GM18526 (cell line): ENCODE results near the gene ZNF208.
"Not testable (repeated sequence)": the region's sequence is repeated elsewhere in the genome, so short reads cannot be mapped to it uniquely, and the experiment has no call there.

Source experiments
- POLR2A ChIP-seq: IDR thresholded peaks from 3 replicates; pipeline ENCODE4 v1.6.1; 2011; ENCODE audit not compliant: insufficient read length; ENCODE audit errors: extremely low read depth

The ZNF208 gene

DNA sequence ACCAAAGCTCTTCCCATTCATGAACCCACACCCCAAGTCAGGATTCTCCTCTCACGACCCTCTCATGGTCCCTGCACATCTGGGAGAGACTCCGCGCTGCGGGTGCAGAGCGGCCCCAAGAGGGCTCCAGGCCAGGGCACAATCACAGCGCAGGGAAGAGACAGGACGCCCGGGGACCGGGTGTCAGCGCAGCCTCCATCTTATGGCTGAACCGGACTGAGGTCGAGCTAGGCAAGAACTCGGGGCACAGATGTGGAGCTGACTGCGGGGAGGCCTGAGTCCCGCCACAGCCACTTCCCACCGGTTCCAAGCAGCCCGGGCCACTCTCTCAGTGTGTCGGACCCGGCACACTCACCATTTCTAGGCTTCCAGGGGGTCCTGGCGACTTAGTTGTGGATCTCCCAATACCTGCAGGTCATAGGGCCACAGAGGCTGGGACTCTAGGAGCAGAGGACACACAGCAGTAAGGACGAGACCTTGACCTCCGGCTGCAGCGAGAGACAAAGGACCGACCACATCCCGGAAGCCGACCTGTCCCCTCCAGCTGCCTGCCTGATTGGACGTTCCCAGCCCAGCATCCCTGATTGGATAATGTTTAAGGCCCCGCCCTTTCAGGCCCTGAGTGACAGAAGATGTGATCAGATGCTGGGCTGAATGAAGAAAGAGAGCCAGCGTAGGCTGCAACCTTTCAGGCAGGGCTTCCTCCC is at the start of gene ZNF208:
Gene ZNF208, minus strand, starts transcription at position 507 of the 707 bp plus-strand sequence. Its CDS starts 149 bp downstream, at position 358.
- TF ChIP-seq POLR2A = not testable (repeated sequence)

DNA sequence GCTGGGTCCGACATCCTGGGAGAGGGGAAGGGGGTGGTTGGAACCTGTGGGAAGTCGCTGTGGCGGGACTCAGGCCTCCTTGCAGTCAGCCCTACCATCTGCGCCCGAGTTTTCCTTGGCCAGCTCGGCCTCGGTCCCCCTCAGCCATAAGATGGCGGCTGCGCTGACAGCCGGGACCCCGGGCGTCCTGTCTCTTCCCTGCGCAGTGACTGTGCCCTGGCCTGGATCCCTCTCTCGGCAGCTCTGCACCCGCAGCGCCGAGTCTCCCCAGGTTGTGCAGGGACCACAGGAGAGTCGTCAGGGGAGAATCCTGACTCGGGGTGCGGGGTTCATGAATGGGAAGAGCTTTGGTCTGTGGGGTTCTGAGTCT is 41.9 kb upstream of the ZNF208 start:
- TF ChIP-seq POLR2A = no peak

DNA sequence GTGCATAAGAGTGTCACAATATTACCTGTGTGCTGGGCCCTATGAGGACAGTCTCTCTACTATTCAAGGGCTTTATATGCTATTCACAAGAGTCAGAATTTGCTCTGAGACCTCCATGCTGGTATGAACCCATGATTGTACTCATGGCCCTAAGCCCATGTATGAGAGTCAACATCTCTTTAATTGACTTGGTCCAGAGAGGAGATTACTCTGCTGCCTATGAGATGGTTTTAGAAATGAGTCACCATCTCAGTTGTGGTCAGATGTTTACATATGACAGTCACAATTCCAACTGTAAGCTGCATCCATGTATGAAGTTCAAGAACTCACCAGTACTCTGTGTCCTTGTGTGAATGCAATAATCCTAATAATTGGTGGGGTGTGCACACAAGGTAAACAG is 19.9 kb upstream of the ZNF208 start:
- no peak for TF ChIP-seq POLR2A

DNA sequence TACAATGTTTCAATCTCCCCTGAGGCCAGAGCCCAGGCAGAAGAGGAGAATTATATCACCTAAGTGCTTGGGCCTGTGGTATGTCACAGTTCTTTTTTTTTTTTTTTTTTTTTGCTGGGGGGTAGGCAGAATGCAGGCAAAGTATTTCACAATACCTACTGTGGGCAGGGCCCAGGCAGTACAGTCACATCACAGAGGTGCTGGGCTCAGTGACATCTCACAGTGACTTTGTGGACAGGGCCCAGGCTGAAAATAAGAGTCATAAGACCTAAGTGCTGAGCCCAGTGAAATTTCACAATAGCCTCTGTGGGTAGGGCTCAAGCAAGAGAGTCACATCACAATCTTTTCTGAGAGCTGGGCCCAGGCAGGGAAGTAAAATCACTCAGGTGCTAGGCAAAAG is 15.9 kb upstream of the ZNF208 start:
- no peak for TF ChIP-seq POLR2A

DNA sequence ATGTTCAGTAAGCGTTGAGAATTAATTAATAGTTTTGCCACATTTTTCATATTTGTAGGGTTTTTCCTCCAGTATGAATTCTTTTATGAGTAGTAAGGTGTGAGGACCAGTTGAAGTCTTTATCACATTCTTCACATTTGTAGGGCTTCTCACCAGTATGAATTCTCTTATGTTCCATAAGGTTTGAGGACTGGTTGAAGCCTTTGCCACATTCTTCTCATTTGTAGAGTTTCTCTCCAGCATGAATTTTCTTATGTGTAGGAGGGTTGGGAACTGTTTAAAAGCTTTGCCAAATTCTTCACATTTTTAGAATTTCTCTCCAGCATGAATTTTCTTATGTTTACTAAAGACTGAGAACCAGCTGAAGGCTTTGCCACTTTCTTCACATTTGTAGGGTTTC is 40.3 kb downstream of the ZNF208 start:
- no peak for TF ChIP-seq POLR2A

DNA sequence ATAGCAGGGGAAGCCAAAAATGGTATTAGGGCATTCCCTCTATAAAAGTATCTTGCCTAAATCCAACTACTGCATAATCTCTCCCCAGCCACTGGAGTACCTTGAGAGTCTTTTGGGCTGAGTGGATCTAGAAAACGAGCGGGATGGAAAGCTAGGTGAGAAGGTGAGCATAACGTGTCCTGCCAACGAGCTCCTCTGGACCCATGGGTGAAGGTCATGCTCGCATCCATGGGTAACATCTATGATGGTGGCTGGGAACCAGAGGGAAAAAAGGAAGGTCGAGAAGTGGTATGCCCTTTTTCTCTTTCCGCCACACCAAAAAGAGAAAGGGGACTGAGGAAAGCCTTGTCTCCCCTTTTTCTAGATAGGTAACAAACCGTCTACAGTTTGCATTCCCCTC is 63.0 kb downstream of the ZNF208 start:
- no peak for TF ChIP-seq POLR2A

DNA sequence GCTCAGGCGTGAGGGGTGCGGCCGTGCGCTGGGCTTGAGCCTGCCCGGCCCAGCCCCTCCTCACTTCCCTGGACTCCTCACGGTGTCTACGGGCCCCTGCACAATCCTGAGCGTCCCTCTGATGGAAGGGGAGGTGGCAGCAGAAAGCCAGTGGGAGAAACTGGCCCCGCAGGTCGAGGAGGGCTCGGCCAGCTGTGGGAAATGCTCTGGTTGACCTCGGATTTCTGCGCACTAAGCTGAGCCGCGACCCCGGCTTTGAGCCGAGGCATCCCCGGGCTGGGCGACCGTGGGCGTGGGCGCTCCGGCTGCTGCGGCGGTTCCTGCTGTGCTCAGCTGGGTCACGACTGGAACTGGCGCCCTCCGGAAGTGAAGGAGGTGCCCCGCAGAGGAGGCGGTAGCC is 70.1 kb downstream of the ZNF208 start:
- no peak for TF ChIP-seq POLR2A

DNA sequence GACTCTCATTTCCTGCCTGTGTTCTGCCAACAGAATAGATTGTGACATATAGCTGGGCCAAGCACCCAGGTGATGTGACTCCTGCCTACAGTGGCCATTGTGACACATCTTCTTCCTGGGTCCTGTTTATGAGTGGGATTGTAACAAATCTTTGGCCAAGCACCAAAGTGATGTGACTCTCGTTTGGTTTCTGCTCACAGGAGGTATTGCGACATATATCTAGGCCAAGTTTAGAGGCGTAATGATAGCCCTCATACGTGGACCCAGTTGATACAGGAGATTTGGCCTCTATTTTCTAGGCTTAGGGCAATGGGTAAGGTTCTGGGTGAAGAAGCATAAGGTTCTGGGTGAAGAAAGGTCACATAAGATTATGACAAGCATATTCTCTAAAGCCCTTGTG is 76.2 kb downstream of the ZNF208 start:
- TF ChIP-seq POLR2A = no peak

DNA sequence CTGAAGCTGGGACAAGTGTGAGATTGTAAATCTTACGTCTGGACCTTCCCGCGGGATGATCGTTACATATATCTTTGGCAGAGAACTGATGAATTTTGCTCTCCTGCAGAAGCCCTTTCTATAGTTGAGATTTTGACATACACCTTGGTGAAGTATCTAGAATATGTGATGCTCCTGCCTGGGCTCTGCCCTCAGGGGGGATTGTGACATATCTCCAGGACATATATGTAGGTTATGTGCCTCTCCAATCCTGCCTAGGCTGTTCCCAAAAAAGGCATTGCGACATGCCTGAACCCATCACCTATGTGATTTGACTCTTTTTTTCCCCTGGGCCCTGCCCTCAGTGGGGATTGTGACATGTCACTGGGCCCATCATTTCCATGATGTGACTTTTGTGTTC is 76.6 kb downstream of the ZNF208 start:
- TF ChIP-seq POLR2A = no peak

DNA sequence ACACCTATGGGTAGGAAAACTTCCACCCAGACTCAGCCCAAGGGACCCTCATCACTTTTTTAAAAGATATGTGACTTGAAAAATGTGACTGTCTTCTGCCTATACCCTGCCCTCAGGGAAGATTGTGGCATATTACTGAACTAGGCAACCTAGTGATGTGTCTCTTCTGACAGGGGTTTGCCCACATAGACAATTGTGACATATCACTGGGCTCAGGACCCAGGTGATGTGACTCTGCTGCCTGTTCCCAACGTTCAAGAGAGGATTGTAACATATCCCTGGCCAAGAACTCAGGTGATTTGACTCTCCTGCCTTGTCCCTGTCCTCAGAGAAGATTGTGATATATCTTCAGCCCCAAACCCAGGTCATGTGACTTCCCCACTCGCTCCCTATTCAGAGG is 88.5 kb downstream of the ZNF208 start:
- TF ChIP-seq POLR2A = no peak

DNA sequence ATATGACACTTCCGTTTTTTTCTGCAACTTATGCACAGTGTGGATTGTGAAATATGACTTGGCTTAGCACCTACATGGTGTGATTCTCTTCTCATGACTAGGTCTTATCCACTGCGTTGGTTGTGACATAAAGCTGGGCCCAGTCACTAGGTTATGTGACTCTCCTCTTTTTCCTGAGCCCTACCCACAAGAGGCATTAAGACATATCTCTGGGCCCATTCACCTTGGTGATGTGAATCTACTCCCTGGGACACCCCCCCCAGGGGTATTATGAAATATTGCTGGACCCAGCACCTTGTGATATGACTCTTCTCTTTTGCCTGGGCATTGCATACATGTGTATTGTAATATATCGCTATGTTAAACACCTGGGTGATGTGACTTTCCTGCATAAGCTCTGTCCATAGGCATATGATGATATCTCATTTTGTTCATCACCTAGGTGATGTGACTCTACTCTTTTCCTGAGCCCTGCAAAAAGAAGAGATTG is 89.0 kb downstream of the ZNF208 start:
- no peak for TF ChIP-seq POLR2A

DNA sequence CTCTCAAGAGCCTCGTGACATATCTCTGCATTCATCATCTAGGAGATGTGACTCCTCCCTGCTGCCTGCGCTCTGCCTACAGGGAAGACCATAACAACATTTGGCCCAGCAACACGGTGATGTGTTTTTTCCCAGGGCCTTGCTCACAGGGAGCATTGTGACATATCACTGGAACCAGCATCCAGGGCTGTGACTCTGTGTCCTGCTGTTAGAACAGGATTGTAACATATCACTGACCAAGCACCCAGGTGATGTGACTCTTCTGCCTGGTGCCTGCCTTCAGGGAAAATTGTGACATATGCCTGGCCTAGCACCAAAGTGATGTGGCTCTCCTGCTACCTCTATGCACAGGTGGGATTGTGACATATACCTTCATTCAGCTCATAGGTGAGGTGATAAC is 95.3 kb downstream of the ZNF208 start:
- TF ChIP-seq POLR2A = no peak

DNA sequence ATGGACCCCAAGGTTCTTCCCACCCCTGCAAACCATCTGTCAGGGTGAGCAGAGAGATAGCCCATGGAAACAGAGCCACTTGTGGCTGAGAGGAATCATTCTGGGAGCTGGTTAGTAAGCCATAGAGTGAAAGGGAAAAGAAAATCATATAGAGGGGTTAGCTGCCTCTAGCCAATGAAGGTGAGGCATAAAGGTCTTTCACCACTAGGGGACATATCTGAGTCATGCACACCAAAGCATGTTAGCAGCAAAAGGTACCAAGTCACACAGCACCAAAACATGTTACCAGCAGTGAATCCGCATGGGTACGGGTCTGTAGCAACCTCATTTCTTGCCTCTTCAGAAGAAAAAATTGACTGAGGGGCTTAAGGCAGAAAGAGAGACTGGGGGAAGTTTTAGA is 98.1 kb downstream of the ZNF208 start:
- TF ChIP-seq POLR2A = no peak

DNA sequence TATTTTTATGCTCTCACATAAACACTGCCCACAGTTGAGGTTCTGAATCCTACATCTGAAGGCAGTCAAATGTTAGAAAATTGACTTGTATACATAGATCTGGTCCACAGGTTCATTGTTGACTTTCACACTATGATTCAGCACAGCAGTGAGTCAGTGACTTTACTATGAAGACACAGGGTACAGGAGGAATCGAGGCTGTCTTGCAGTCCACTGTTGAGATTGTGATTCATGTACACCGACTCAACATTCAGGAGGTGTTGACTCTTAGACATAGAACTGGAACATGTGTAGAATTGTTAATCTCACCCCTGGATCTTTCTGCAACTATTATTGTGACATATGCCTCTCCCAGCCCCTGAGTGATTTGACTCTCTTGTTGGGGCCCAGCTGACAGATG is 100.4 kb downstream of the ZNF208 start:
- TF ChIP-seq POLR2A = no peak

DNA sequence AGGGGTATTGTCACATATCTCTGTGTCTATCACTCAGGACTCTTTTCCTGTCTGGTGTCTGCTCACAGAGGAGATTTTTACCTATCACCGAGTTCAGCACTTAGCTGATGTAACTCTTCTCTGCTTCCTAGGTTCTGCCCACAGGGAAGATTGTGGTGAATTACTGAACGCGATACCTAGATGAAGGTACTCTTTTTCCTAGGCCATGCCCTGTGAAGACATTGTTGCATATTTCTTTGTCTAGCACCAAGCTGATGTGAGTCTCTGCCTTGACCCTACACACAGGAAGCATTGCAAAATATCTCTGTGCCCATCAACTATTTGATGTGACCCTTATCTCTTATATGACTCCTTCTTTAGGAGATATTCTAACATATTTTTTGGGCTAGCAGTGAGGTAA is 102.7 kb downstream of the ZNF208 start:
- TF ChIP-seq POLR2A = no peak

DNA sequence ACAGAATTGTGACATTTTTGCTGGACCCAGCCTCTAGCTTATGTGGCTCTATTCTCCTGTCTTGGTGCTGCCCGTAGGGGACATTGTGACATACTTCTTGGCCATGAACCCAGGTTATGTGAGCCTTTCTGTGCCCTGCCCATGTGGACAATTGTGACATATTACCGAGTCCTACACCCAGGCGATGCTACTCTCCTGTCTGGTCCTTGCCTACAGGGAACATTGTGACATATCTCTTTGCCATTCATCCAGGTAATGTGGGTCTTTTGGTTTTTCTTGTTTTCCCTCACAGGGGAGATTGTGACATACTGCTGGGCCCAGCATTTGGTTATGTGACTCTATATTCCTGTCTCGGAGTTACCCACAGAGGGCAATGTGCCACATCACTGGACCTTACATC is 103.2 kb downstream of the ZNF208 start:
- no peak for TF ChIP-seq POLR2A

DNA sequence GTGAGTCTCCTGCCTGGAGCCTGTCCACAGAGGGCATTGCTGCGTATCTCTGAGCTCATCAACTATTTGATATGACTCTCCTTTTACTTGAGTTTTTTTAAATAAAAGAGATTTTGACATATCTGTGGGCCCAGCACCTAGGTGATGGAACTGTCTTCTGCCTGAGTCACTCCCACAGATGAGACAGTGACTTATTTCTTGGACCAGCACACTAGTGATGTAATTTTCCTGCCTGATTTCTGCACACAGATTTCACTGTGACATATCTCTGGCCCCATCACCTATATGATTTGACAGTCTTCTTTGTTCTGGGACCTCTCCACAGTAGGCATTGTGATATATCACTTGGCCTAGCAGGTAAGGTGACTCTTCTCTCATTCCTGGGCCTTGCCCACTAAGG is 108.2 kb downstream of the ZNF208 start:
- no peak for TF ChIP-seq POLR2A
